CD4-positive, alpha-beta T cell treated with Interleukin-12 subunit alpha and Interleukin-12 subunit beta, for 1 hour (primary cell): ENCODE results near the gene PTS.

Source experiments
- DNase-seq: peaks from one replicate; pipeline ENCODE4 v3.0.0-alpha.2; 2020

PTS gene

GRCh38 chr11:112222303-112222702 is 3.9 kb upstream of the PTS start:
- DNase-seq = no peak

- no peak for DNase-seq
These were observed 3.1 kb upstream of the PTS start for GRCh38 chr11:112223121-112223520.

DNA sequence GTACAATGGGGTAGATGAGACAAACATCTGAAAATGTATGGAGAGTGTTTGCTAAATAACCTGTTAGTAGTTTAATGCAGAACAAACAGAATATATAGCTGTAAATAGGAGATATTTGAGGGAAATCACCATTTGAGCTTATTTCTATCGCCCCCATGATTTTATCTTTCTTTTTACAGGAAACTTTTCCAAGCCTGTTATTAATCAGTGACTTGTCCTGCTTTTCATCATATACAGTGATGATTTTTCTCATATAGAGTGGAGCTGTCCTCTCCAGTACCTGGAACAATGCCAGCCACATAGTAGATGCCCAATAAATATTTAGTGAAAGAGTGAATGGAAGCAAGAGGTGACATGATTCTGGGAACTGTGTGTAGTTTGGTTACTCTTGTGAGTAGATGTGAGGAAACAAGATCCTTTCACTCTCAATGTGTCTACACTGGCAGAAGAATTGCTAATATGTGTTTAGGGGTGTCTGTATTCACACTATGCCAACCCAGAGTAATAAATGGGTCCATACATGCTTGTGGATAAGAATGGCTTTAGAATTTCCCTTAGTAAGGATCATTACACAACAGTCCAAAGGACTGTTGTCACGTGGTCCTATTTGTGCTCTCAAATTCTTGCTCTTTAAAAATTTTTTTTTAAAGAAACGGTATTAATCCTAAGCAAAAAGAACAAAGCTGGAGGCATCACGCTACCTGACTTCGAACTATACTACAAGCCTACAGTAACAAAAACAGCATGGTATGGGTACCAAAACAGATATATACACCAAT is 2.3 kb upstream of the PTS start:
- no peak for DNase-seq

DNA sequence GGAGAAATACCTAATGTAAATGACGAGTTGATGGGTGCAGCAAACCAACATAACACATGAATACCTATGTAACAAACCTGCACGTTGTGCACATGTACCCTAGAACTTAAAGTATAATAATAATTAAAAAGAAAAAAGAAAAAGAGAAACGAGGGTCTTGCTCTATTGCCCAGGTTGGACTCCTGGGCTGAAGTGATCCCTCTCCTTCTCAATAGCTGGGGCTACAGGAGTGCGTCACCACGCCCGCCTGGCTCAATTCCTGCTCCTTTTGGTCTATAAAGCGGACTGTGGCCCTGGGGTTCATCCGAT is 521 bp upstream of the PTS start:
- no peak for DNase-seq

DNA sequence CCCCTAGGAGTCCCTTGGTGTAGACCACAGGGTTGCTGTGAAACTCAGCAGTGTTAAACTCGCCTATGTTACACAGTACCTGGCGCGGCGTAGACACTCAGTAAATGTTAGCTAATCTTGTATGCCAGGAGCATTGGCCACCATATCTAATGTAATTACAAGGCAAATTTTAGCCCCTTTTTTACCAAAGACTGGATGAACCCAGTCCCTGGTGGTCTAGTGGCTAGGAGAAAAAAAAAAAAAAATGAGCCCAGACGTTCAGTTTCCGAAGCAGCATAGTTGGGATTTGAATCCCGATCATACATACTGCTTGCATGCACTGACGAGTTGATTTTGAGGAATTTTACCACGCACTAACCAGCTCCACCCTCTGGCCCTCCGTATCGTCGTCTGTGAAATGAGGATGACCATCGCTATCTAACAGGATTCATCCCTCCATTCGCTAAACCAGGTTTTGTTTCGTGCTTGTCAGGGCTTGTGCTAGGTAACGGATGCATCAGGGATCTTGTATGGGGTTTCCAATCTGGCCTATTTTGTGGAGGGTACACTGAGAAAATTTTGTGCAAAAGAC is 688 bp downstream of the PTS start:
- no peak for DNase-seq

GRCh38 chr11:112227471-112227870 is 1.2 kb downstream of the PTS start:
- no peak for DNase-seq

DNA sequence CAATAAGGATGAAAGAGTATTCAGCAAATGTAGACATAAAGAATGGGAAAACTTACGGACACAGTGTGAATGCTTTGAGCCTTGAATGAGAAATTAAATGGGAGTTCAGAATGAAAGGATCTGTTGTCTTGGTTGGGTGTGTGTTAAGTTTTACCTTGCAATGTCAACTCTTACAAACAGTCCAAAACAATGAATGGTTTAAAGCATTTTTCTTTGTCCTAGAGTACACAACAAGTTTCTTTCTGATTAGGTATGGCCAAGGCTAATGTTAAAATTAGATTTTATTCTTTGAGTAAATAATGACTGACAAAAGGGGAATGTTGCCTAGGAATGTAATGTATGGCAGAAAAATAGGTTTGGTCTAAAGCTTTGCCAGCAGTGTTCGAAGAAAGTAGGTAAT is 2.5 kb downstream of the PTS start:
- no peak for DNase-seq

DNA sequence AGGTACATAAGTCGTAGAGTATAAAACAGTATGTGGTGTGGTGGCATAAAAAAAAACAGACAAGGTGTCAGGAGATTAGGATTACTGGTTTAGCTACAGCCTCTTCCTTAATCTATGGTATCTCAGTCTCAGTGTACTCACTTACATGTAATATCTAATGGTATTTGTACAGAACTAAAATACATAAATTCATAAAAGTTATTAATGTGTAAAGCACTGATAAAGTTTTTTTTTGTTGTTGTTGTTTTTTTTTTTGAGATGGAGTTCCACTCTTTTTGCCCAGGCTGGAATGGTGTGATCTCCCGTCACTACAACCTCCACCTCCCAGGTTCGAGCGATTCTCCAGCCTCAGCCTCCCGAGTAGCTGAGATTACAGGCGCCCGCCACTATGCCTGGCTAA is 2.9 kb downstream of the PTS start:
- no peak for DNase-seq

DNA sequence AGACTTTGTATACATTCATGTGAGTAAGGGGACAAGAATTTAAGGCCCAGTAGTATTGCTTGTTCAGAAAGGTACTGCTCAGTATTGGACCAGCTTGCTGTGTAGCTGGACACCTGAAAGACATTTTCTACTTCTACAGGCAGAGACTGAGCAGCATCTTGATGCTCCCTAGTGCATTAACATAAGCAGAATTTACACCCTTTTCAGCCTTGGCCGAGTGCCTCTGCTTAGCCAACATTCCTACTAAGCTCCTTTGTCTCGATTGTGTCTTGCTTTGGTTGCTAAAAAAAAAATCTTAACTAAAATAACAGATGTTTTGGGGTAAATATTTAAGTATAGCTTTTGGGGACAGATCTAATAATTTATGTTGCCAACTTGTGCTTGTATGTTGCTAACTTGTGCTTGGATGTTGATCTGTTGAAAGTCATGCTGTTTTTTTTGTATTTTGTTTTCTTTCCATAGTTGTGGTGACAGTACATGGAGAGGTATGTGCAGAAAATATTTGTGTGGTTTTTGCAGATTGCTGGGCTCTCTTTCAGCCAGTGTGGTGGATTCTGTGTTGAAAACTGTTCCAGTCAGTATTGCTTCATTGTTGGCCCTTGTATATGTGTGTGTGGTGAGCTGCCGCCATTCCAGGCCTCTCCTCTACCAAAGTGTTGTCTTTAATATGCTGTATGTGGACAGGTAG is 3.7 kb downstream of the PTS start:
- DNase-seq = no peak

DNA sequence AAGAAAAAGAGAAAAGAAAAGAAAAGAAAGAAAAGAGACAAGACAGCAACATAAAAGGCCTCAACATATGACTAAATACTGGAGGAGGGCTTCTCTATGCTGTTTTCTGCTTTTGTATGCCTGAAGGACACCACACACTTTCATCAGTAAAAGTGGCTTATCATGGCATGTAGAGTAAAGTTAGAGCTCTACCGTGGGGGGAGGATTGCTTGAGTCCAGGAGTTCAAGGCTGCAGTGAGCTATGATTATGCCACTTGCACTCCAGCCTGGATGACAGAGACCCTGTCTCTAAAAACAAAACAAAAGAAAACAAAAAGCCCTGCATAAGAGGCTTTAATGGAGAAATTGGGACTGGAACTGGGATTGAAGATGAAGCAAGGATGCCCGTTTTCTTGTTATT is 5.7 kb downstream of the PTS start:
- no peak for DNase-seq

- DNase-seq = no peak
These were observed 9.6 kb downstream of the PTS start for GRCh38 chr11:112235750-112236390.

DNA sequence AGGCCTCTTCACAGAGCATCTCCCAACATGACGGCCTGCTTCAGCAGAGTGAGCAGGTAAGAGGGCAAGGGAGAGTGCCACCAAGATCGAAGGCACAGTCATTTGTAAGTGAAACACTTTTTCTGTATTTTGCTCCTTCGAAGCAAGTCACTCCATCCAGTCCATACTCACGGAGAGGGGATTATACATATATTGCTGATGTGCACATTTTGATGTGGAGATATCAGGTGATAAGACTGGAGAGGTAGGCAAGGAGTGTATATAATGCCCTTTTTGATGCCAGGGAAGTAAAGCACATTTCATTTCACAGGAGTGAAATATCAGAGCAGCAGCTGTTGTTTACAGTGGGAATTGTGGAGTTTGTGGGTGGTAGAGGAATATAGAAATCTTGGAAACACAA is 11.2 kb downstream of the PTS start:
- no peak for DNase-seq

DNA sequence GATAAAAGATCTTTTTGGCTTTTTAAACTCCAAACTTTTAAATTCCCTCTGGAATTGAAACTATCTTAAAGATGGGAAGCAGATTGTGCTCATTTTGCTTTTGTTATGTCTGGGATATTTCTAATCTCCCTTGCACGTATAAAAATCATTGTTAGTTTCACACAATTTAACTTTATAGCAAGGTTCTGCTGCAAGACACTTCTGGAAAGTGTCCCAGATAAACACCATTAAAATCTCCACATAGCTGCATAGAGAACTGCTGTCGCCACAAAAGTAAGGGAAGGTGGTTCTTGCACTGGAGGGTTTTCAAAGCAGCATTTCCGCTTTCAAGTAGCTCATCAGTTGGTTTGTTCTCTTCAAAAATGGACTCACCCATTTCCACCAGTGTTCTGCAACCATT is 11.8 kb downstream of the PTS start:
- no peak for DNase-seq

- no peak for DNase-seq
These were observed 15.3 kb downstream of the PTS start for GRCh38 chr11:112241486-112241885.

DNA sequence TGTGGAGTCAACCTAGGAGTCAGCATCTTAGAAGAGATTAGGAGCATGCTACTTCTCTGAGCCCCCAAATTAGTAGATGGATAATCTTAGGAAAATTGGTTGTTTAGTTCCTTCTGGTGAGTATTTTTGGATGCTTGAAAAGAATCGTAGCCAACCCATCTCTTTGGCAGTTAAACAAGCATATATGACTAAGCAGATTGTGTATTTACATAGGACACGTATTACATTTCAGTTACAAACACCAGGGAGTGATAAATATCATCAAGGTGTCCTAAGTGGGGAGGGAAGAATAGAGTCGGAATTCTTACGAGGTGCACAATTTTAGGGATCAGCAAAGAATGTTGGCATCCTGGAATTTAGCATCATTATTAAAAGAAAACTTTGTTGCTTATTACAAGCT is 21.0 kb downstream of the PTS start:
- DNase-seq = no peak

DNA sequence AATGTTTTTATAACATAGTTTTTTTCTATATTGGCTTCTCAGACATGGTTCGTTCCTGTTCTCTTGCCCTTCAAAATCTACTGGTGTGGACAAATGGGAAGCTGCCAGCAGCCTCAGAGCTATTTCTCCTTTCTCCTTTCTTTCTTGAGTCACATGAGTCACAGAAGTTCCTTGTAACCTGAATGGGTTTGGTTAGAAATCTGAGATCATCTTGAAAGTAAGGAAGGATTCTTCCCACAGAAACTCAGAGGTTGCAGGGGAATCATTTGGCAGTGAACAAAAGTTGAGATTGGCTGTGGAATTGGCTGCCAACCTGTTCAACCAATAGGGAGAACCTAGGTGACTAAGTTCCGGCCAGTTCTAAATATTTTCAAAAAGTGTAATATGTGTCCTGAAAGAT is 22.0 kb downstream of the PTS start:
- no peak for DNase-seq

DNA sequence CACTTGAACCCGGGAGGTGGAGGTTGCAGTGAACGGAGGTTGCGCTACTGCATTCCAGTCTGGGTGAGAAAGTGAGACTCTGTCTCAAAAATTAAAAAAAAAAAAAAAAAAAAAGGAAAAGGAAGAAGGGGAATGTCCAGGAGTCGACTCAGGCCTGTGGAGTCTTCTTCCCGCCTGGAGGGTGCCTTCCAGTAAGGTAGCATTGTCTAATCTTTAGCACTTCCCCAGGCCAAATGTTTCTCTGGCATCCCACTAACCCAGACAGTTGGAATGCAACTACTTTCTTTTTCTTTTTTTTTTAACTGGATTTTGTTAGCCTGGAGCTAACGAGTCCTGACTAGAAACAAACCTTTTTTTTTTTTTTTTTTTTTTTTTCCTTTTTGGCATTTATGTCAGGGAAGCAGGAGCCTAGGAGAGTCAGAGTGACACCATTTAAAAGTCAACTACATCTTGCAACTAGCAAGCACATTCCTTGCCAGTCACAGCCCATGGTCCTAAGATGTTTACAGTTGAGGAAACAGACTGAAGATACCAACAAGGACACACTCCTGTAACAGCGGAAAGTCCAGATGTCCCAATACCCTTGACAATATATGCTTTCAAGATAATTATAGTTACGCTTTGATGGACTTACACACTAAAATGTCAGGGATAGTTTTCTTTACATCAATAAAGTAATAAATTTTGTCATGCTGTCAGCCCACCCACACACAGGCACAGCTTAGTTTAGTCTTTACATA is 23.8 kb downstream of the PTS start:
- DNase-seq = no peak

GRCh38 chr11:112253605-112254242 is 27.5 kb downstream of the PTS start:
- DNase-seq = no peak

DNA sequence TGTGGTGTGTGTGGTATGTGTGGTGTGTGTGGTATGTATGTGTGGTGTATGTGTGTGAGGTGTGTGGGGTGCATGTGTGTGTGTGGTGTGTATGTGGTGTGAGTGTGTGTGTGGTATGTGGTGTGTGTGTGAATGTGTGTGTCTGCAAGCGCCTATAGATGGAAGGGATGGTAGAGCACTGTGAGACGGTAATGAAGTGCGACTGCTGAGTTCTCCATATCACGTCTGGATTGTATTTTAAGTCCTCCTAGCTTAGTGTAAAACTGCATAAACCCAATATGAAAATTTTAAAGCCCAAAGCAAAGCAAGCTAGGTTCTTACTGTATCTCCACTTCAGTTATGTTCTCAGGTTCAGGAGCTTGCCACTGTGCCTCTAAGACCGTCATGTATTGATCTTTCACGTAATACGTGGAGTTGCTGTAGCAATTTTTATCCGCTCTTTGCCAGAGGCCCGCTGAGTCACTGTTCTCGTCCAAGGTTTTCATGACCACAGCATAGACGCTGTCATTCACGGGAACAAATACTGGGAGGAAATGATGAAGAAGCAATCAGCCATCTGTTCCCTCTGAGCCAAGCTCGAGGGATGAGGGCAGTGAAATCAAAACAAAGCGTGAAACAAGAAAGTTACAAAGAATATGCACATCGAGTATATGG is 29.0 kb downstream of the PTS start:
- no peak for DNase-seq

GRCh38 chr11:112260490-112260889 is 34.3 kb downstream of the PTS start, which contains the start of gene PLET1:
PLET1 (minus strand) TSS chr11:112260860; CDS start chr11:112260589, 271 bp downstream.
- no peak for DNase-seq

GRCh38 chr11:112265659-112266409 is 39.6 kb downstream of the PTS start:
- no peak for DNase-seq
